Keratinocyte (primary cell): ENCODE results near the gene FCER2. TPM values are rescaled to one million over a fixed set of nuclear protein-coding genes. Genes with fewer than 3 reads are reported as not detected.

Experiments used
- DNase-seq: peaks from one replicate; pipeline ENCODE4 v3.0.0-alpha.2; 2011; ENCODE audit warnings: low read depth, missing footprints, low spot score
- FAIRE-seq: peaks from 2 replicates; lab custom pipeline; 2011; peaks lifted over from hg19 to GRCh38; lab: Jason Lieb, UNC
- H2AFZ ChIP-seq: 2 replicates; pipeline ENCODE4 v1.6.0; 2012; ENCODE audit warnings: low read length, control low read depth, inconsistent platforms; ENCODE audit not compliant: control insufficient read depth
- H3K27ac ChIP-seq: 2 replicates; pipeline ENCODE4 v1.5.1; 2011; ENCODE audit warnings: low read length; ENCODE audit not compliant: control insufficient read depth, insufficient read depth
- H3K27me3 ChIP-seq: 3 replicates; pipeline ENCODE4 v1.6.0; 2011; ENCODE audit warnings: low read length; ENCODE audit not compliant: control insufficient read depth, insufficient read depth; ENCODE audit errors: extremely low read depth
- H3K36me3 ChIP-seq, 2 experiments: 2 replicates in 1 of 2; 3 replicates in 1 of 2; pipeline ENCODE4 v1.5.1; 2011; ENCODE audit warnings: low read length in 2 of 2, mild to moderate bottlenecking in 1 of 2; ENCODE audit not compliant: control insufficient read depth in 2 of 2, insufficient read depth in 2 of 2; ENCODE audit errors: extremely low read depth in 1 of 2
- H3K4me1 ChIP-seq: 3 replicates; pipeline ENCODE4 v1.5.1; 2011; ENCODE audit warnings: low read length; ENCODE audit not compliant: control insufficient read depth, insufficient read depth; ENCODE audit errors: extremely low read depth
- H3K4me2 ChIP-seq: 3 replicates; pipeline ENCODE4 v1.6.0; 2011; ENCODE audit warnings: low read depth, low read length; ENCODE audit not compliant: control insufficient read depth, insufficient read depth; ENCODE audit errors: extremely low read depth
- H3K4me3 ChIP-seq, 3 experiments: fragments of 200-600 bp in 1 of 3; sonication (generic) in 1 of 3; 2 replicates in 2 of 3; 3 replicates in 1 of 3; pipeline ENCODE4 v1.5.1; 2011 to 2016; ENCODE audit warnings: low read length in 3 of 3, mild to moderate bottlenecking in 3 of 3, control low read depth in 2 of 3, inconsistent platforms in 1 of 3, low read depth in 1 of 3, mixed read lengths in 1 of 3, mixed run types in 1 of 3, moderate library complexity in 1 of 3; ENCODE audit not compliant: control insufficient read depth in 2 of 3, insufficient read depth in 2 of 3; ENCODE audit errors: extremely low read depth in 1 of 3
- H3K79me2 ChIP-seq: 2 replicates; pipeline ENCODE4 v1.6.0; 2012; ENCODE audit warnings: low read length; ENCODE audit not compliant: control insufficient read depth, insufficient read depth
- H3K9ac ChIP-seq: 3 replicates; pipeline ENCODE4 v1.6.0; 2011; ENCODE audit warnings: low read length; ENCODE audit not compliant: control insufficient read depth, insufficient read depth; ENCODE audit errors: extremely low read depth
- H3K9me1 ChIP-seq: 3 replicates; pipeline ENCODE4 v1.6.0; 2011; ENCODE audit warnings: low read length; ENCODE audit not compliant: control insufficient read depth, insufficient read depth; ENCODE audit errors: extremely low read depth
- H3K9me3 ChIP-seq: 2 replicates; pipeline ENCODE4 v1.5.1; 2012; ENCODE audit warnings: low read depth, low read length; ENCODE audit not compliant: control insufficient read depth
- H4K20me1 ChIP-seq: 3 replicates; pipeline ENCODE4 v1.6.0; 2011; ENCODE audit warnings: low read length; ENCODE audit not compliant: control insufficient read depth, insufficient read depth; ENCODE audit errors: extremely low read depth
- EZH2 ChIP-seq: IDR thresholded peaks from one replicate; pipeline ENCODE4 v1.6.1; 2012; ENCODE audit warnings: inconsistent platforms, mild to moderate bottlenecking, low read length, moderate library complexity
- dilution Hi-C: fragments of 300-500 bp; cut with MboI; formaldehyde crosslinking; loops from one replicate; pipeline ENCODE4 v1.7.0; 2020; ENCODE audit warnings: low sequenced_read_pairs; ENCODE audit not compliant: extremely low pct_ligation_motif_present
- polyA plus RNA-seq, 5 experiments: library from polyadenylated mRNA; depleted of rRNA in 3 of 5; stranded (reverse) in 3 of 5; stranded (forward) in 1 of 5; unstranded in 1 of 5; fragments of >200 nt; gene quantifications; 1 replicate in 1 of 5; 2 replicates in 3 of 5; 3 replicates in 1 of 5; pipeline versions ENCODE4 v1.2.1 to v1.2.3, GENCODE V29; 2011 to 2012; ENCODE audit warnings: missing spikeins in 2 of 5, low read depth in 1 of 5, low replicate concordance in 1 of 5
- TF ChIP-seq, protein P1 (sequence below), 3 experiments: IDR thresholded peaks in 1 of 3; conservative IDR thresholded peaks in 1 of 3; optimal IDR thresholded peaks in 1 of 3; 2 replicates in 2 of 3; 3 replicates in 1 of 3; pipeline versions ENCODE3 to v1.5.1; 2011; ENCODE audit warnings: low read length in 3 of 3, mild to moderate bottlenecking in 3 of 3, moderate library complexity in 2 of 3, control low read depth in 1 of 3, inconsistent platforms in 1 of 3; ENCODE audit not compliant: insufficient read depth in 2 of 3; ENCODE audit errors: extremely low read depth in 1 of 3

The FCER2 gene
- polyA plus RNA-seq, 1 donor (not counting 4 experiments of a cell fraction or from before 2014, with no cell fraction given), result not detected

DNA sequence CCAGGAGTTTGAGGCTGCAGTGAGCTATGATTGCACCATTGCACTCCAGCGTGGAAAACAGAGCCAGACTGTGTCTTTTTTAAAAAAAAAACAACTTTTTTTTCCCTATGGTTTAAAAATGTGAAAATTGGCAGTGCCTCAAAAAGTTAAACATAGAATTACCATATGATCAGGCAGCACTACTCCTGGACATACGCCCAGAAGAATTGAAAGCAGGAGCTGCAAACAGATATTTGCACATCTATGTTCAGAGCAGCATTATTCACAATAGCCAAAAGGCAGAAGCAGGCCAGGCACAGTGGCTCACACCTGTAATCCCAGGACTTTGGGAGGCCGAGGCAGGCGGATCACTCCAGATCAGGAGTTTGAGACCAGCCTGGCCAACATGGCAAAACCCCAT is 36.9 kb downstream of the FCER2 start:
- H3K9ac ChIP-seq, result no peak overlapping the region
- H2AFZ ChIP-seq, result no peak overlapping the region
- no peaks in the 10 kb centered on the region for H3K4me1 ChIP-seq
- no peaks in the 10 kb centered on the region for H3K36me3 ChIP-seq
- H3K4me3 ChIP-seq, result no peak overlapping the region
- H3K4me2 ChIP-seq, result no peak overlapping the region
- no peaks in the 10 kb centered on the region for H4K20me1 ChIP-seq
- DNase-seq, result no peak
- H3K27me3 ChIP-seq, result peaks cover 12% of the 10 kb centered on the region
- H3K79me2 ChIP-seq, result no peaks in the 10 kb centered on the region
- dilution Hi-C loops, result no loop called here
- no peak for FAIRE-seq
- TF ChIP-seq, protein P1, sequence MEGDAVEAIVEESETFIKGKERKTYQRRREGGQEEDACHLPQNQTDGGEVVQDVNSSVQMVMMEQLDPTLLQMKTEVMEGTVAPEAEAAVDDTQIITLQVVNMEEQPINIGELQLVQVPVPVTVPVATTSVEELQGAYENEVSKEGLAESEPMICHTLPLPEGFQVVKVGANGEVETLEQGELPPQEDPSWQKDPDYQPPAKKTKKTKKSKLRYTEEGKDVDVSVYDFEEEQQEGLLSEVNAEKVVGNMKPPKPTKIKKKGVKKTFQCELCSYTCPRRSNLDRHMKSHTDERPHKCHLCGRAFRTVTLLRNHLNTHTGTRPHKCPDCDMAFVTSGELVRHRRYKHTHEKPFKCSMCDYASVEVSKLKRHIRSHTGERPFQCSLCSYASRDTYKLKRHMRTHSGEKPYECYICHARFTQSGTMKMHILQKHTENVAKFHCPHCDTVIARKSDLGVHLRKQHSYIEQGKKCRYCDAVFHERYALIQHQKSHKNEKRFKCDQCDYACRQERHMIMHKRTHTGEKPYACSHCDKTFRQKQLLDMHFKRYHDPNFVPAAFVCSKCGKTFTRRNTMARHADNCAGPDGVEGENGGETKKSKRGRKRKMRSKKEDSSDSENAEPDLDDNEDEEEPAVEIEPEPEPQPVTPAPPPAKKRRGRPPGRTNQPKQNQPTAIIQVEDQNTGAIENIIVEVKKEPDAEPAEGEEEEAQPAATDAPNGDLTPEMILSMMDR (optimal IDR thresholded peaks at IDR 0.05 in 1 of 3, IDR thresholded peaks at IDR 0.05 in 1 of 3, conservative IDR thresholded peaks at IDR 0.05 in 1 of 3; ENCODE audit: extremely low read depth in 1 of 3, insufficient read depth in 2 of 3, low read length in 3 of 3), result no peak
- TF ChIP-seq EZH2, result no peak
- H3K9me1 ChIP-seq, result no peaks in the 10 kb centered on the region
- no peak overlapping the region for H3K27ac ChIP-seq
- no peaks in the 10 kb centered on the region for H3K9me3 ChIP-seq

DNA sequence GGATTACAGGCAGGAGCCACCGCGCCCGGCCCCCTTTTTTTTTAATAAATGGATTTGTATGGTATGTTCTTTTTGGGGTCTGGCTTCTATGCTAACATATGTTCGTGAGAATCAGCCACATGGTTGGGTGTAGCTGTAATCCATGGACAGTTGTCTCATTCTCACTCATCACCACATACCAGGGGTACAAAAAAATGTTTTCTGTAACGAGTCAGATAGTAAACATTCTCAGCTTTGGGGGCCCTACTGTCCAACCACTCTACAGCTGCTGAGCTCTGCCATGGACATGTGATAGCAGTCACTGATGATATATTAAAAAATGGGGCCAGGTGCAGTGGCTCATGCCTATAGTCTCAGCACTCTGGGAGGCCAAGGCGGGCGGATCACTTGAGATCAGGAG is 38.2 kb downstream of the FCER2 start:
- dilution Hi-C loops, result no loop called here
- Histone ChIP-seq H3K4me3 (no peak overlapping the region), H3K9ac (no peak overlapping the region), H2AFZ (no peak overlapping the region), H3K4me2 (no peak overlapping the region), H3K36me3 (no peaks in the 10 kb centered on the region), H3K79me2 (no peaks in the 10 kb centered on the region), H3K27ac (no peak overlapping the region), H3K9me1 (no peaks in the 10 kb centered on the region), H3K4me1 (no peaks in the 10 kb centered on the region), H3K9me3 (no peaks in the 10 kb centered on the region), H3K27me3 (peaks cover under 1% of the 10 kb centered on the region), H4K20me1 (no peaks in the 10 kb centered on the region)
- DNase-seq, result no peak
- TF ChIP-seq, protein P1 (optimal IDR thresholded peaks at IDR 0.05 in 1 of 3, IDR thresholded peaks at IDR 0.05 in 1 of 3, conservative IDR thresholded peaks at IDR 0.05 in 1 of 3; ENCODE audit: extremely low read depth in 1 of 3, insufficient read depth in 2 of 3, low read length in 3 of 3), result no peak
- no peak for TF ChIP-seq EZH2
- no peak for FAIRE-seq
